CD4-positive, alpha-beta memory T cell (primary cell): Measurements from ENCODE around the gene CDKN2D. TPM values are rescaled to one million over a fixed set of nuclear protein-coding genes. Genes with fewer than 3 reads are reported as not detected.

ENCODE experiments used
- microRNA-seq: library from miRNA; unstranded; fragments of <30 nt; microRNA quantifications from one replicate; pipeline ENCODE4 v1.2.0, GENCODE V29; 2021; ENCODE audit warnings: borderline replicate concordance, borderline number of aligned reads, borderline microRNAs expressed, mixed read lengths
- polyA plus RNA-seq, 2 donors: library from polyadenylated mRNA; unstranded; fragments of 300-500 nt; fragmentation: Illumina TruSeq; gene quantifications; one replicate each; pipeline ENCODE4 v1.2.3, GENCODE V29; 2021
- total RNA-seq, 2 experiments: library from RNA; stranded (reverse); gene quantifications; one replicate each; pipeline ENCODE4 v1.2.3, GENCODE V29; 2021

The CDKN2D gene
- total and polyA plus RNA-seq, 4 experiments from 2014 or later = 25.6 to 159 (median 79.4) TPM

Small RNAs within 50 kb of the gene (microRNA-seq; reads per million reads assigned to microRNA genes)
- gene MIR1238 = not detected

Other genes with a start within 250 kb of the CDKN2D start
- gene RAVER1, start 235.4 kb downstream of the CDKN2D start, total RNA-seq = 10 to 100 TPM; 46.1 to 56.1 TPM
- gene RAVER1, start 235.4 kb downstream of the CDKN2D start, polyA plus RNA-seq = 10 to 100 TPM in 1 of 2 donors, 1 to 10 TPM in 1; 6.8 to 28.4 TPM
- 100 to 1,000 TPM; 191 to 193 TPM for gene ICAM3, start 229.4 kb downstream of the CDKN2D start, total RNA-seq
- 100 to 1,000 TPM; 240 to 287 TPM for gene ICAM3, start 229.4 kb downstream of the CDKN2D start, polyA plus RNA-seq
- gene TYK2, start 188.4 kb downstream of the CDKN2D start, total RNA-seq = 100 to 1,000 TPM; 297 to 314 TPM
- gene TYK2, start 188.4 kb downstream of the CDKN2D start, polyA plus RNA-seq = 10 to 100 TPM; 33.3 to 77.2 TPM
- gene CDC37, start 165.4 kb downstream of the CDKN2D start, total RNA-seq = 100 to 1,000 TPM; 180 to 185 TPM
- gene CDC37, start 165.4 kb downstream of the CDKN2D start, polyA plus RNA-seq = 10 to 100 TPM; 51.8 to 87.1 TPM
- gene PDE4A, start 148.4 kb downstream of the CDKN2D start, total RNA-seq = 1 to 10 TPM; 2.5 to 3.3 TPM
- gene PDE4A, start 148.4 kb downstream of the CDKN2D start, polyA plus RNA-seq = 1 to 10 TPM in 1 of 2 donors, under 1 TPM in 1; 0.81 to 5.6 TPM
- 10 to 100 TPM; 49.2 to 60.1 TPM for gene KEAP1, start 65.6 kb downstream of the CDKN2D start, total RNA-seq
- 10 to 100 TPM; 35.7 to 55.0 TPM for gene KEAP1, start 65.6 kb downstream of the CDKN2D start, polyA plus RNA-seq
- 1 to 10 TPM; 1.6 to 1.9 TPM for gene S1PR5, start 51.5 kb downstream of the CDKN2D start, total RNA-seq
- gene S1PR5, start 51.5 kb downstream of the CDKN2D start, polyA plus RNA-seq = 1 to 10 TPM; 1.3 to 3.1 TPM
- gene ATG4D, start 25.1 kb downstream of the CDKN2D start, total RNA-seq = 10 to 100 TPM; 51.5 to 58.6 TPM
- gene ATG4D, start 25.1 kb downstream of the CDKN2D start, polyA plus RNA-seq = 10 to 100 TPM in 1 of 2 donors, 1 to 10 TPM in 1; 9.3 to 22.1 TPM
- 10 to 100 TPM; 72.7 to 73.0 TPM for gene KRI1, start 3.0 kb downstream of the CDKN2D start, total RNA-seq
- gene KRI1, start 3.0 kb downstream of the CDKN2D start, polyA plus RNA-seq = 10 to 100 TPM in 1 of 2 donors, 1 to 10 TPM in 1; 3.2 to 36.3 TPM
- gene AP1M2, start 18.3 kb upstream of the CDKN2D start, total RNA-seq = not detected
- gene AP1M2, start 18.3 kb upstream of the CDKN2D start, polyA plus RNA-seq = not detected
- gene SLC44A2, start 56.6 kb upstream of the CDKN2D start, total RNA-seq = 100 to 1,000 TPM; 203 to 204 TPM
- gene SLC44A2, start 56.6 kb upstream of the CDKN2D start, polyA plus RNA-seq = 100 to 1,000 TPM; 195 to 284 TPM
- gene ILF3, start 85.4 kb upstream of the CDKN2D start, total RNA-seq = 100 to 1,000 TPM; 291 to 302 TPM
- gene ILF3, start 85.4 kb upstream of the CDKN2D start, polyA plus RNA-seq = 100 to 1,000 TPM in 1 of 2 donors, 10 to 100 TPM in 1; 36.2 to 103 TPM
- 10 to 100 TPM; 36.2 to 39.9 TPM for gene QTRT1, start 132.5 kb upstream of the CDKN2D start, total RNA-seq
- gene QTRT1, start 132.5 kb upstream of the CDKN2D start, polyA plus RNA-seq = 10 to 100 TPM; 40.3 to 66.0 TPM
- 100 to 1,000 TPM; 245 to 272 TPM for gene DNM2, start 149.1 kb upstream of the CDKN2D start, total RNA-seq
- 100 to 1,000 TPM in 1 of 2 donors, 10 to 100 TPM in 1; 46.3 to 103 TPM for gene DNM2, start 149.1 kb upstream of the CDKN2D start, polyA plus RNA-seq